ENCODE data around the gene ZNF154. TPM values are rescaled to one million over a fixed set of nuclear protein-coding genes. Genes with fewer than 3 reads are reported as not detected.
A peak's percentile ranks its signal among the peaks of the same experiment; 100 is the strongest.
"Not testable (repeated sequence)": the region's sequence is repeated elsewhere in the genome, so short reads cannot be mapped to it uniquely, and the experiment has no call there.

The ZNF154 gene
- total and polyA plus RNA-seq, 2 experiments from 2014 or later, result 5.1 to 10.1 TPM

DNA sequence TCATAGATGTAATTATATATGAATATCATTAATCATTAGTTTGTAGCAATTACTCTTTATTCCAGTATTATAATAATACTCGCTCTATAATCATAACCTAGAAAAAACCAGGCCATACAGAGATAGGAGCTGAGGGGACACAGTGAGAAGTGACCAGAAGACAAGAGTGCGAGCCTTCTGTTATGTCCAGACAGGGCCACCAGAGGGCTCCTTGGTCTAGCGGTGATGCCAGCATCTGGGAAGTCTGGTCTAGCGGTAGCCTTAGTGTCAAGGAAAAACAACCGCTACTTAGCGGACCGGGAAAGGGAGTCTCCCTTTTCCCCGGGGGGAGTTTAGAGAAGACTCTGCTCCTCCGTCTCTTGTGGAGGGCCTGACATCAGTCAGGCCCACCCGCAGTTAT lies 29.3 kb upstream of the ZNF154 start:
- H3K4me1 Mint-ChIP-seq; H3K27me3 Mint-ChIP-seq (ENCODE audit: insufficient read depth, low read depth, poor library complexity); H4K20me1 ChIP-seq (replicated peaks; ENCODE audit: insufficient read depth); H3K27ac Mint-ChIP-seq; H3F3A ChIP-seq (replicated peaks; ENCODE audit: low read depth); H3K79me2 ChIP-seq (replicated peaks; ENCODE audit: insufficient read depth); H3K4me3 Mint-ChIP-seq; H3K36me3 Mint-ChIP-seq (ENCODE audit: low read depth); H3K4me2 ChIP-seq; H3K4me3 ChIP-seq; H3K4me1 ChIP-seq (ENCODE audit: insufficient read depth); H3K9me3 Mint-ChIP-seq; H3K9me2 ChIP-seq (ENCODE audit: insufficient read depth); H3K27ac ChIP-seq (ENCODE audit: low read depth); H3K36me3 ChIP-seq (ENCODE audit: insufficient read depth): not testable (repeated sequence)
- TF ChIP-seq, protein P1, sequence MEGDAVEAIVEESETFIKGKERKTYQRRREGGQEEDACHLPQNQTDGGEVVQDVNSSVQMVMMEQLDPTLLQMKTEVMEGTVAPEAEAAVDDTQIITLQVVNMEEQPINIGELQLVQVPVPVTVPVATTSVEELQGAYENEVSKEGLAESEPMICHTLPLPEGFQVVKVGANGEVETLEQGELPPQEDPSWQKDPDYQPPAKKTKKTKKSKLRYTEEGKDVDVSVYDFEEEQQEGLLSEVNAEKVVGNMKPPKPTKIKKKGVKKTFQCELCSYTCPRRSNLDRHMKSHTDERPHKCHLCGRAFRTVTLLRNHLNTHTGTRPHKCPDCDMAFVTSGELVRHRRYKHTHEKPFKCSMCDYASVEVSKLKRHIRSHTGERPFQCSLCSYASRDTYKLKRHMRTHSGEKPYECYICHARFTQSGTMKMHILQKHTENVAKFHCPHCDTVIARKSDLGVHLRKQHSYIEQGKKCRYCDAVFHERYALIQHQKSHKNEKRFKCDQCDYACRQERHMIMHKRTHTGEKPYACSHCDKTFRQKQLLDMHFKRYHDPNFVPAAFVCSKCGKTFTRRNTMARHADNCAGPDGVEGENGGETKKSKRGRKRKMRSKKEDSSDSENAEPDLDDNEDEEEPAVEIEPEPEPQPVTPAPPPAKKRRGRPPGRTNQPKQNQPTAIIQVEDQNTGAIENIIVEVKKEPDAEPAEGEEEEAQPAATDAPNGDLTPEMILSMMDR (conservative IDR thresholded peaks at IDR 0.05; ENCODE audit: low read depth in 2 of 2), result peak; percentile 67 to 69
- Histone ChIP-seq H2AFZ (0 out of 2 replicates have a peak overlapping the region, but pooled peaks have one; percentile 47), H3K27me3 (ENCODE audit: insufficient read depth) (peaks cover 13% of the 10 kb centered on the region; the same call in 1 of the 2 replicates)
- DNase-seq (ENCODE audit: low spot score) (peak; percentile 76), ATAC-seq (peak; percentile 89)

DNA sequence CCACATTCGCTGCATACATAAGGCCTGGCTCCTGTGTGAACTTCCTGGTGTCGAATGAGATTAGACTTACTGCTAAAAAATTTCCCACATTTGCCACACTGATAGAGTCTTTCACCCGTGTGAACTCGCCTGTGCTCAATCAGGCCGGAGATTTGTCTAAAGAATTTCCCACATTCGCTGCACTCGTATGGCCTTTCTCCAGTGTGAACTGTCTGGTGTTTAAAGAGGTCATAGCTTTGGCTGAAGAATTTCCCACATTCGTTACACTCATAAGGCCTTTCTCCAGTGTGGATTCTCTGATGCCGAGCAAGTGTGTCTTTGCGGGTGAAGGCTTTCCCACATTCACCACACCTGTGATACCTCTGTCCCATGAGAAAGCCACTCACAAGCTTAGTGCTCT lies 11.9 kb upstream of the ZNF154 start:
- Histone ChIP-seq H3K27me3 (ENCODE audit: insufficient read depth) (no peaks in the 10 kb centered on the region), H2AFZ (no peak overlapping the region), H3K4me3 (no peak overlapping the region), H3K36me3 (ENCODE audit: insufficient read depth) (peaks cover 12% of the 10 kb centered on the region; the same call in 1 of the 2 replicates), H4K20me1 (replicated peaks; ENCODE audit: insufficient read depth) (no peaks in the 10 kb centered on the region), H3F3A (replicated peaks; ENCODE audit: low read depth) (no peaks in the 10 kb centered on the region), H3K27ac (ENCODE audit: low read depth) (no peak overlapping the region), H3K9me2 (ENCODE audit: insufficient read depth) (0 out of 2 replicates have a peak, but pooled peaks cover 2% of the 10 kb centered on the region), H3K4me2 (no peak overlapping the region), H3K79me2 (replicated peaks; ENCODE audit: insufficient read depth) (0 out of 2 replicates have a peak, but pooled peaks cover 6% of the 10 kb centered on the region), H3K4me1 (ENCODE audit: insufficient read depth) (no peaks in the 10 kb centered on the region)
- DNase-seq (ENCODE audit: low spot score), result no peak
- Mint-ChIP-seq H3K36me3 (ENCODE audit: low read depth) (peaks cover 49% of the 10 kb centered on the region), H3K4me1 (peaks cover 12% of the 10 kb centered on the region), H3K4me3 (no peak overlapping the region), H3K9me3 (peaks cover 12% of the 10 kb centered on the region; the same call in 2 of the 3 replicates), H3K27ac (no peak overlapping the region), H3K27me3 (ENCODE audit: insufficient read depth, low read depth, poor library complexity) (no peaks in the 10 kb centered on the region)
- ATAC-seq, result no peak
- TF ChIP-seq EZH2 (IDR thresholded peaks at IDR 0.05; ENCODE audit: low read depth, unreplicated experiment) (no peak), NANOG (IDR thresholded peaks at IDR 0.05; ENCODE audit: borderline replicate concordance) (no peak), REST (IDR thresholded peaks at IDR 0.05; ENCODE audit: unreplicated experiment) (no peak), ETS1 (IDR thresholded peaks at IDR 0.05) (no peak), STAT1 (IDR thresholded peaks at IDR 0.05; ENCODE audit: unreplicated experiment) (no peak), POLR2AphosphoS5 (IDR thresholded peaks at IDR 0.05; ENCODE audit: low read depth) (no peak)
- TF ChIP-seq, protein P1 (conservative IDR thresholded peaks at IDR 0.05; ENCODE audit: low read depth in 2 of 2), result no peak

Measured in GM23338 (cell line).